Cardiac septum (tissue), 1 donor: ENCODE measurements around the gene CWF19L2. TPM values are rescaled to one million over a fixed set of nuclear protein-coding genes. Genes with fewer than 3 reads are reported as not detected.
"Not testable (repeated sequence)": the region's sequence is repeated elsewhere in the genome, so short reads cannot be mapped to it uniquely, and the experiment has no call there.

Source experiments
- DNase-seq: peaks from one replicate; pipeline ENCODE4 v3.0.0-alpha.2; 2020; ENCODE audit warnings: low spot score
- intact Hi-C: fragments of 100-400 bp; cut with DNase I; formaldehyde crosslinking; loops from one replicate; pipeline ENCODE4 v1.14.0; 2022
- total RNA-seq: library from RNA; stranded (reverse); fragmentation: NEBNext Ultra II Directional; extraction: Animal tissue kit (Norgen Biotek cat#: 25700); gene quantifications from one replicate; pipeline ENCODE4 v1.2.1, GENCODE V29; 2021
- donor health status: DM: no; HTN: no; CAD: no.

The CWF19L2 gene
- total RNA-seq, 1 donor from 2014 or later, result 7.5 TPM

- intact Hi-C loops, result no loop called here
- no peak for DNase-seq
These were observed 14.9 kb downstream of the CWF19L2 start for GRCh38 chr11:107442715-107443215.

DNA sequence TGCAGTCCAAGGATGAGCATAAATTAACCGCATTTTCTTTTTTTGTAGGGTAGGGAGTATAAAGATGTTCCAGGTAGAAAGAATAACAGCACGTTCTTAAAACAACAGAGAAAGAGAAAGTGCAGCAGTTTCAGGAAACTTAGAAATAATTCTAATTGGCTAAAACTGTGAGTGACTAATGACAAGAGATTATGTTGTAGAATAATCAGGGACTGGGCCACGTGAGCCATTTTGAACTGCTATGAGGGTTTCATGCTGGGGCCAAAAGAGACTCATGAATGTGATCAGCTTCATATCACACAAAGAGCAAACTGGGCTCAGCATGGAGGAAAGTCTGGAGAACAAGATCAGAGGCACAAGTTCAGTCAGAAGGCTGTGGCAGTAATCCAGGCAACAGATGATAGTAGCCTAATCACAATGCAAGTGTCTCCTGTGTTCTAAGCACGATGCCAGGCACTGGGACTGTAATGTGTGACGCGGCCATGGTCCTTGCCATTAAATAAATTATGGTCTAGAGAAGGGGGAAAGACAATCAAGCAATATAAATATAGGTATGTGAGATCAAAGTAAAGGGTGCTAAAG is 17.9 kb downstream of the CWF19L2 start:
- intact Hi-C loops, result no loop called here
- DNase-seq, result no peak

DNA sequence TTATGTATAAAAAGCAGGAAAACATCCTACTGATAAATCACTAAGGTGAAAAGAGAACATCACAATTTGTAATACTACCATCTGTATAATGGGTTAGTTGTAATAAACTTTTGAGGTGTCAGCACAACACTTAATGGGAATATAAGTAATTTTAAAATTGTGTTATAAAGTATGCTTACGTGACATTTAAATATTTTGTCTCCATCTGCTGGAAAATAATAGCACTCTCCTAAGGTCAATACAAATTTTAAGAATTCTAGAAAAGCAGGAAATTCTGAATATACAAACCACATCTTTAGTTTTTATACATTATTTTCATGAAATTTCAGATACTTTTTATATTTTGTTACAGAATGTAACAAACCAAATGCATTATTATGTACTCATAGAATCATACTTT is 19.5 kb downstream of the CWF19L2 start:
- intact Hi-C loops, result no loop called here
- no peak for DNase-seq

GRCh38 chr11:107430525-107430924 is 27.1 kb downstream of the CWF19L2 start:
- no peak for DNase-seq
- intact Hi-C loops, result no loop called here

DNA sequence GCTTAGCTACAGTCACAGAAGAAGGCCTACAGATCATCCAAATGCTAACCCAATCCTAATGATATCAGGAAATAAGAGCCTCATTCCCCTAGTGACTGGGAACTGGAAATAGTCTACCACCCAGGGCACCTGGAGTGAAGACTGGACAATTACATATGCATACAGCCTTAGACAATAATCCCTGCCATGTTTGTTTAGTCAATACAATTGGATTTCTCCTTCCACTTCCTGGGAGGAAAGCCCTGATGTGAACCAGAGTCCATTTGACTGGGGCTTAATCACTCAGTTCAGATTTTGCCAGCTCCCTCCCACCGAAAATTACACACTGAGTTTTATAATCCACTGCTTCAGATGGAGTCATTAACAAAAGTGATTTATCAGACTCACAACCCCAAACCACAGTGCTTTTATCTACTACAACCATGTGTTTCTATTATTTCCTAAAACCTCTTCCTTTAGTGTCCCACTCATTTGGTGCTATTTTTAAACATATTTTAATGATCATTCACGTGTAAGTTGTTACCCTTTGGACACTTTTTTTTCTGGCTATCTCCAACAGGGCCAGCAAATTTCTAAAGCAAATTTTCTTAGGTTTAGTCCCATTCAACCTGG is 29.9 kb downstream of the CWF19L2 start:
- intact Hi-C loops, result no loop called here

GRCh38 chr11:107413352-107413751 is 44.3 kb downstream of the CWF19L2 start:
- no peak for DNase-seq
- intact Hi-C loops, result no loop called here

More for the DNA sequence above, 29.9 kb downstream of the CWF19L2 start:
- DNase-seq, result no peak

GRCh38 chr11:107408762-107409211 is 48.8 kb downstream of the CWF19L2 start:
- no peak for DNase-seq
- intact Hi-C loops, result no loop called here

DNA sequence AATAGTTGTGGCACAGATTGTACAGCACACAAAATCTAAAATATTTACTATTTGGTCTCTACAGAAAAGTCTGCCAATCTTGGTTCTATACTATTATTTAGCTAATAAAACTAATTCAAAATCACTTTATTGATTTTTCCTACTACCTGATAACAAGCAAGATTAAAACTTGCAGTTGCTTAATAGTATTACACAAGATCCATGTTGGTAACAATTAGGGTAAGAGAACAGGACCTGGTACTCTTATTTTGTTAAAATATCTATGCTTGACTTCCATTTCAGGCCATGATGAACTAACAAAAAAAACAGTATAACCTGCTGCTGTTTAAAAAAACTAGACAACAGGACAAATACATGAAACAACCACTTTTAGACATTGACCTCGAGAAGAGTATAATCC is 52.4 kb downstream of the CWF19L2 start:
- no peak for DNase-seq
- intact Hi-C loops, result no loop called here

- intact Hi-C loops, DNase-seq: not testable (repeated sequence)
These were observed 56.5 kb downstream of the CWF19L2 start for GRCh38 chr11:107401131-107401530.

DNA sequence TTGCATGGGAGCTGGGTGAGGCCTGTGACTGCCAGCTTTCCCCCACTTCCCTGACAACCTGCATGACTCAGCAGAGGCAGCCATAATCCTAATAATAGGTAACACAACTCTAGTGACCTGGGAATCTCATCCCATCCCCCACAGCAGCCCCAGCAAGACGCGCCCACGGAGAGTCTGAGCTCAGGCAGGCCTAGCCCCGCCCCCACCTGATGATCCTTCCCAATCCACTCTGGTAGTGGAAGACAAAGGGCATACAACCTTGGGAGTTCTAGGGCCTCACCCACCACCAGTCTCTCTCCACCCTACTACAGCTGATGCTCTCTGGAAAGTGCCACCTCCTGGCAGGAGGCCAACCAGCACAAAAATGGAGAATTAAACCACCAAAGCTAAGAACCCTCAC is 60.3 kb downstream of the CWF19L2 start:
- no peak for DNase-seq
- intact Hi-C loops, result no loop called here

DNA sequence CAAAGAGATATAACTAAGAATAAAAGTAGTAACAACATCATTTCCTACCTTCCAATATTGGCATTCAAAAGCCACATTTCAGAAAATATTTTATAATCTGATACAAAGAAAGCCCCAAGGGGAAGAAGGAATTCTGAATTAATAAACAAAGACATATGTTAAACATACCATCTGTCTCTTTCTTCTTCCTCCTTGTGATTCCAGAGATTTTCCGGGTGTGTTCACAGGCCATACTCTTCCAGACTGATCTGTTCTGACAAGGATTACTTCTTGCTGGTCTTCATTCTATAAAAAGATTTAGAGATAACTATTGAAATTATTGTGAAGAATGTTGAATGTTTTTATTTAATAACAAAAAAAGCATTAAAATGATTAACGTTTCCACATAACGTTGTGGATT is 65.0 kb downstream of the CWF19L2 start:
- intact Hi-C loops, result no loop called here
- no peak for DNase-seq

DNA sequence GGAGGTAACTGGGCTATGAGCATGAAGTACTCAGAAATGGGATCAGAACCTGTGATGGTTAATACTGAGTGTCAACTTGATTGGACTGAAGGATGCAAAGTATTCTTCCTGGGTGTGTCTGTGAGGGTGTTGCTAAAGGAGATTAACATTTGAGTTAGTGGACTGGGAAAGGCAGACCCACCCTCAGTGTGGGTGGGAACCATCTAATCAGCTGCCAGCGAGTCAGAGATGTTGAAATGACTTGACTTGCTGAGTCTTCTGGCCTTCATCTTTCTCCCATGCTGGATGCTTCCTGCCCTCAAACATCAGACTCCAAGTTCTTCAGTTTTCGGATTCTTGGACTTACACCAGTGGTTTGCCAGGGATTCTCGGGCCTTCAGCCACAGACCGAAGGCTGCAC is 66.9 kb downstream of the CWF19L2 start:
- intact Hi-C loops, DNase-seq: not testable (repeated sequence)

- no peak for DNase-seq
- intact Hi-C loops, result no loop called here
These were observed 70.0 kb downstream of the CWF19L2 start for GRCh38 chr11:107387666-107388065.

DNA sequence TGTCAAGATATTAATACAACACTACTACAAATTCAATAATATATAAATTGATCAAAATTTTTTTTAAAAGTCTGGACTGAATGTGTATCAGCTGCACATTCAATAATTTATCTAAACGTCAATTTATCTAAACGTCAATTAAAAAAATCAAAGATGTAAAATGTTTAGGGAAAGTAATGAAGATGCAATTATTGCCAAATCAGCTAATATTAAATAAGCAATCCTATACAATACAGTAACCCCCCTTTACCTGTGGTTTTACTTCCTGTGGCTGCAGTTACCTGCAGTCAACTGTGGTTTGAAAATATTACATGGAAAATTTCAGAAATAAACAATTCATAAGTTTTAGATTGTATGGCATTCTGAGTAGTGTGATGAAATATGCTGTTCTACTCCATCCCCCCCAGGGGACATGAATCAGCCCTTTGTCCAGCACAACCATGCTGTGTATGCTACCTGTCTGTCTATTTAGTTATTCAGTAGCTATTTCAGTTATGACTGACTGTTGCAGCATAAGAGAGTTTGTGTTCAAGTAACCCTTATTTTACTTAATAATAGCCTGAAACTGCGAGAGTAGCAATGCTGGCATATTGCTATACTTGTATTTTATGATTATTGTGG is 72.2 kb downstream of the CWF19L2 start:
- intact Hi-C loops, result no loop called here
- DNase-seq, result no peak

DNA sequence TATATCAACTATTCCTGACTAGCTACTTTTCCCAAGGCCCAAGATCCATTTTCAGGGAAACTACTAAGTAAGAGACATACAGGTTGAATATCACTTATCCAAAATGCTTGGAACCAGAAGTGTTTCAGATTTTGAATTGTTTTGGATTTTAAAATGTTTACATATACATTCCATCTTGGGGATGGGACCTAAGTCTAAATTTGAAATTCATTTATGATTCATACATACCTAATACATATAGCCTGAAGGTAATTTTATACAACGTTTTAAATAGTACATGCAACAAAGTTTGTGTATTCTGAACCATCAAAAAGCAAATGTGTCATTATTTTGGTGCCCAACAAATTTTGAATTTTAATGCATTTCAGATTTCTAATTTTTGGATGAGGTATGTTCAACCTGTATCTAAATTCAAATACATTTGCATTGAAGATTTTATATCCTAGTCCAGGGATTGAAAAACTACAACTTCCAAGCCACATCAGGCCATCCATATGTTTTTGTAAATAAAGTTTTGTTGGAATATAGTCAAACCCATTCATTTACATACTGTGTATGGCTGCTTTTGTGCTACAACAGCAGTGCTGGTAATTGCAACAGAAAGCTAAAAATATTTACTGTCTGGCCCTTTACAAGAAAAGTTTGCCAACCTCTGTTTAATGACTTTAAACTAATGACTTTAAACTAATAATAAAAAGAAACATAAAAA is 73.3 kb downstream of the CWF19L2 start:
- intact Hi-C loops, result no loop called here
- DNase-seq, result no peak

DNA sequence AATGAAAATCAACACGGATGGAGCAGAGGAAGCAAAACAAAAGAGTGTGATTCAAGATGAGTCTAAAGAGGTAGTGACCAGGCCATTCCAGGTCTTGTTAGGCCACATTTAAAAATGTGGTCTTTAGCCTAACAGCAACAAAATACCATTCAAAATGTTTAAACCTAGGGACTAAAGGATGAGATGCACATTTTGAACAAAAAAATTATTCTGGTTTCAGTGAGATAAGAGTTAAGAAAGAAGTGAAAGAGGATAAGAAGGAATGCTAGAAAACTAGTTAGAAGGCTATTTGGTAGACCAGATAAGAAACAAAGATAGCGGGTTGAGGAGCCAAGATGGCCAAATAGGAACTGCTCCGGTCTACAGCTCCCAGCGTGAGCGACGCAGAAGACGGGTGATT is 85.2 kb downstream of the CWF19L2 start:
- no peak for DNase-seq
- intact Hi-C loops, result no loop called here

GRCh38 chr11:107370390-107370789 is 87.2 kb downstream of the CWF19L2 start:
- DNase-seq, result no peak
- intact Hi-C loops, result no loop called here

DNA sequence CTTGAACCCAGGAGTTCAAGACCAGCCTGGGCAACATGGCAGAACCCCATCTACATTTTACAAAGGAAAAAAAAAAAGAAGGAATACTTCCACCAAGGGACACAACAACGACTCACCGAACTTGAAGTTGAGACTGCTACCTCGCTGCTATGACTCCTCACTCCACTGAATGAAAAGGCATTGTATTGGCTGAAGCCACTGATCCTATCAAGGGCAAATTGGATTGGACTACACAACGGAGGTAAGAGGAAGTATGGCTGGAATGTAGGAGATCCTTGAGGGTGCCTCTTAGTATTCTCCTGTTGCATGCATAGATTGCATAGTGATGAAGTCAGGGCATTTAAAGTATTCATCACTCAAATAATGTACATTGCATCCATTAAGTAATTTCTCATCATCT is 97.9 kb downstream of the CWF19L2 start:
- intact Hi-C loops, result no loop called here
- no peak for DNase-seq

DNA sequence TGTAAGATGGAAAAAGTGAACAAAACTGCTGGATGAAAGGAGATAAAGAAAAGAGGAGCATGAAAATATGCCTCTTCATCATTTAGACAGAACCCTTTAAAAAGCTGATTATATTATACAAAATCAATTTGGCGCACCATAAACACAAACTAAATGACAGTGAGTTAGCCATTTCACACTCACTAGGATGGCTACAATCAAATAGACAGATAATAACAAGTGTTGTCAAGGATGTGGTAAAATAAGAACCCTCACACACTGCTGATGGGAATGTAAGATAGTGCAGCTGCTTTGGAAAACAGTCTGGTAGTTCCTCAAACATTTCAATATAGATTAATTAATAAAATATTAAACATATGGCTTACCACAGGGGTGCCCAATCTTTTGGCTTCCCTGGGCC is 99.7 kb downstream of the CWF19L2 start:
- intact Hi-C loops, result no loop called here
- no peak for DNase-seq

DNA sequence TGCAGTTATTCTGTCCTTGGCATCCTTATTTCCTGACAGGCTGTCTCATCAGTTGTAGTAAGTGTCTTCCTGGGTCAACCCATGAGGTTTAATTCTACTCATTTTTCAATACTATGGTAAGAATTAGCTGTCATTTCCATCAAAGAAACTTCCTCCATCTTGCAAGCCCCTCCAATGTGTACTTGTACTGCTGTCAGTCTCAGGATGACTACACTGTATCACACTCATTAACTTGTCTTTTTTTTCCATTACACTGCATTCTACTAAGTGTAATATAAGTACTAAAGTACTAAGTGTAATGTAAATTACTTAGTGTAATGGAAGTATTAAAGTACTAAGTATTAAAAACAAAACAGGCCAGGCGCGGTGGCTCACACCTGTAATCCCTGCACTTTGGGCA is 102.8 kb downstream of the CWF19L2 start:
- DNase-seq, result no peak
- intact Hi-C loops, result no loop called here

DNA sequence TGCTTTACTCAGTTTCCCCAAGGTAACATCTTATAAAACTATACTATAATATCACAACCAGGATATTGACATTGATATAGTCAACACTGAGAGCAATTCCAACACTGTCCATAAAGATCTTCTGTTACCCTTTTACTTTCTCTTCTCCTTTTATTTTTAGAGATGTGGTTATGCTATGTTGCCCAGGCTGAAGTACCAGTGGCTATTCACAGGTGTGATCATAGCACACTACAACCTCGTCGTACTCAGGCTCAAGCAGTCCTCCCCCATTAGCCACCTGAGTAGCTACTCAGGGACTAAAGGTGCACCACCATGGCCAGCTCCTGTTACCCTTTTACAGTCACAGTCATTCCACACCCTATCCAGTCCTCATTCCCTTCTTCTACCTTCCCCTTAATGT is 119.7 kb downstream of the CWF19L2 start:
- no peak for DNase-seq
- intact Hi-C loops, result no loop called here
